EH (cell line): ENCODE results near the gene PATE1.

ENCODE experiments used
- DNase-seq: peaks from one replicate; pipeline ENCODE4 v3.0.0-alpha.2; 2015; ENCODE audit warnings: low read depth

Gene PATE1

DNA sequence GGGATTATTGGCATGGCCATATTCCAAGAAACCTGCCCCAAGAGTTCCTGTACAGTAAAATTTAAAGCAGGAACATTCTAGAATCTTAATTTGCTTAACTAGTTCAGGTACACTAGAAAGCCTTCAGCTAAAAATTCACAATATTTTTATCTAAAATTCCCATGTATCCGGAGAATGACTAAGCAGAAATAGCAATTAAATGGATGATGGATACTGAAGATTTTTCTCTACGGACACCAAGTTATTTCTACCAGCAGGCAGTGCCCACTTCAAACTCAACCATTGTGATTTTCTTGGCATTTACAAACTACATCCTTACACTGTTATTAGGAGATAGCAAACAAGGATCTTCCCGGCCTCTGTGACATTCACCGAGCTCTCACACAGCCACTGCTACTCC is 44.7 kb downstream of the PATE1 start:
- DNase-seq = no peak

DNA sequence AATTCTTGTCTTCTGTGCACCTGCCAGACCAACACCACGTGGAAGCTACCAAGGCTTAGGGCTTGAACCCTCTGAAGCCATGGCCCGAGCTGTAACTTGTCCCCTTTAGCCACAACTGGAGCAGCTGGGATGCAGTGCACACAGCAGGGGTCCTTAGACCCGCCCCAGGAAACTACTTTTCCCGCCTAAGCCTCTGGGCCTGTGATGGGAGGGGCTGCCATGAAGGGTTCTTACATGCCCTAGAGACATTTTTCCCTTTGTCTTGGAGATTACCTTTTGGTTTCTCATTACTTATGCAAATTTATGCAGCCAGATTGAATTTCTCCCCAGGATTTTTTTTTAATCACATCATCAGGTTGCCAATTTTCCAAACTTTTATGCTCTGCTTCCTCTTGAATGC is 51.6 kb downstream of the PATE1 start:
- no peak for DNase-seq
